CD4-positive, alpha-beta memory T cell (primary cell): ENCODE data around the gene CPLANE2. TPM values are rescaled to one million over a fixed set of nuclear protein-coding genes. Genes with fewer than 3 reads are reported as not detected.

ENCODE experiments used
- CTCF ChIA-PET: fragments of 350-600 bp; sonication (Branson Sonifier 250); formaldehyde crosslinking; loops from one replicate; lab custom pipeline; 2021; ENCODE audit warnings: inconsistent platforms; ENCODE audit not compliant: partially characterized antibody; lab: Charles Lee
- POLR2A ChIA-PET: fragments of 350-600 bp; sonication (Branson Sonifier 250); formaldehyde crosslinking; loops from one replicate; lab custom pipeline; 2021; ENCODE audit not compliant: partially characterized antibody; lab: Charles Lee
- DNase-seq, 5 donors: peaks; one replicate each; pipeline versions ENCODE4 v3.0.0 to v3.0.0-alpha.2; 2020 to 2022; ENCODE audit warnings: mixed read lengths in 1 of 5
- H3K27ac ChIP-seq: one replicate; pipeline ENCODE4 v1.7.0; 2013; ENCODE audit warnings: low read depth, low read length
- H3K27me3 ChIP-seq: 2 replicates; pipeline ENCODE4 v1.7.0; 2013; ENCODE audit warnings: mild to moderate bottlenecking, low read length, moderate library complexity; ENCODE audit not compliant: insufficient read depth
- H3K36me3 ChIP-seq: 2 replicates; pipeline ENCODE4 v1.7.0; 2013; ENCODE audit warnings: mild to moderate bottlenecking, low read length, moderate library complexity; ENCODE audit not compliant: insufficient read depth
- H3K4me1 ChIP-seq: 2 replicates; pipeline ENCODE4 v1.7.0; 2013; ENCODE audit warnings: mild to moderate bottlenecking, low read length, moderate library complexity; ENCODE audit not compliant: insufficient read depth
- H3K4me3 ChIP-seq, 2 donors: one replicate each; pipeline ENCODE4 v1.7.0; 2013; ENCODE audit warnings: low read length in 2 of 2, mild to moderate bottlenecking in 1 of 2
- H3K9me3 ChIP-seq, 2 donors: one replicate each; pipeline ENCODE4 v1.7.0; 2013; ENCODE audit warnings: low read length in 2 of 2, control low read depth in 1 of 2; ENCODE audit not compliant: control insufficient read depth in 1 of 2
- H3K27ac Mint-ChIP-seq, 7 donors: one replicate each; pipeline ENCODE4 v1.8.0; 2020 to 2021; ENCODE audit warnings: mixed read lengths in 7 of 7, mild to moderate bottlenecking in 6 of 7, inconsistent platforms in 3 of 7, moderate library complexity in 3 of 7
- H3K27me3 Mint-ChIP-seq, 2 donors: one replicate each; pipeline ENCODE4 v1.8.0; 2020 to 2021; ENCODE audit warnings: mixed read lengths in 2 of 2
- H3K36me3 Mint-ChIP-seq, 2 donors: one replicate each; pipeline ENCODE4 v1.8.0; 2020 to 2021; ENCODE audit warnings: mixed read lengths in 2 of 2, inconsistent platforms in 1 of 2, mild to moderate bottlenecking in 1 of 2
- H3K4me1 Mint-ChIP-seq, 4 donors: one replicate each; pipeline ENCODE4 v1.8.0; 2020 to 2021; ENCODE audit warnings: mixed read lengths in 4 of 4, mild to moderate bottlenecking in 1 of 4
- H3K4me3 Mint-ChIP-seq, 8 donors: one replicate each; pipeline ENCODE4 v1.8.0; 2020 to 2021; ENCODE audit warnings: mixed read lengths in 8 of 8, mild to moderate bottlenecking in 7 of 8, moderate library complexity in 6 of 8, inconsistent platforms in 3 of 8
- H3K9me3 Mint-ChIP-seq, 8 donors: one replicate each; pipeline ENCODE4 v1.8.0; 2020 to 2021; ENCODE audit warnings: mixed read lengths in 8 of 8, mild to moderate bottlenecking in 5 of 8, inconsistent platforms in 3 of 8, moderate library complexity in 1 of 8
- intact Hi-C: fragments of 100-400 bp; cut with micrococcal nuclease; formaldehyde crosslinking; loops from one replicate; pipeline ENCODE4 v1.15.1; 2023
- polyA plus RNA-seq, 2 donors: library from polyadenylated mRNA; unstranded; fragments of 300-500 nt; fragmentation: Illumina TruSeq; gene quantifications; one replicate each; pipeline ENCODE4 v1.2.3, GENCODE V29; 2021
- total RNA-seq, 2 experiments: library from RNA; stranded (reverse); gene quantifications; one replicate each; pipeline ENCODE4 v1.2.3, GENCODE V29; 2021

Gene CPLANE2
- total and polyA plus RNA-seq, 4 experiments from 2014 or later = 2.4 to 13.6 (median 7.5) TPM

DNA sequence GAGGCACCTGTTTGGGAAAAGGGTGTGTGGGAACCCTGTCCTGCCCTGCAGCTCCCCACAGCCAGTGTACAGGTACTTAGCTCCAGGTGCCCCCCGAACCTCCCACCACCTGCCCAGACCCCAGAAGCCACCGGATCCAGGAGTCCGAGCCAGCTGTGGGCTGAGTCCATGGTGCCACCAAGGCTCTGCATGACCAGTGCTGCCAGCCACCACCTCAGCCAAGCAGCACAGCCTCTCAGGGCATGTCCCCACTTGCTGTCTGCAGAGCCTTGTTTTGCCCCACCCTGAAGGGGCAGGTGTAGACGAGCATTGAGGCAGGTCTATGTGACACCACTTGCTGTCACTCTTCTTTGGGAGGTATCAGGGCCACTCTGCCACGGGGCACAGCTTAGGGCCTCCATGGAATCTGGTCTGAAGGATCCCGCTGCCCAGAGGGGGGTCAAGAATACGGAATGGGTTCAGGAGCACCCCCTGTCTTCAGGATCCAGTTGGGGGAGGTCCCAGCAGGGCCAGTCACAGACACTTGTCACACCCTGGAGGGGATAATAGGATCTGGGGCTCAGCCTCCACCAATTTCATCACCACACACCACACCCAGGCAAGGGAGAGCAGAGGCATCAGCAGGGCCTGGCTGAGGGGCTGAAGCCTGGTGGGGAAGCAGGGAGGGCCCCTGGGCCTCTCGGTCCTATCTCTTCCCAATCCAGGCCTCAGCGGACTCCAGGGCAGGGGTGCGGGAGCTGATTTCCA lies 52.3 kb downstream of the CPLANE2 start:
- H3K36me3 ChIP-seq = no peaks in the 10 kb centered on the region
- no peaks in the 10 kb centered on the region for H3K9me3 Mint-ChIP-seq
- no peak overlapping the region for H3K4me3 Mint-ChIP-seq
- no peak for DNase-seq
- H3K4me3 ChIP-seq = no peak overlapping the region
- ChIA-PET POLR2A (no interaction called here), CTCF (interaction anchor here (14.1 kb wide), 1 partner anchor 106 kb away, joined by 387 read pairs; the partner anchor contains the start of gene FAM131C)
- H3K36me3 Mint-ChIP-seq = no peaks in the 10 kb centered on the region
- H3K27ac Mint-ChIP-seq = no peak overlapping the region
- H3K4me1 ChIP-seq = peaks cover 5% of the 10 kb centered on the region
- intact Hi-C loops = no loop called here
- H3K27ac ChIP-seq = no peak overlapping the region
- H3K27me3 Mint-ChIP-seq = peaks cover 8% of the 10 kb centered on the region in 2 donors
- no peaks in the 10 kb centered on the region for H3K27me3 ChIP-seq
- H3K4me1 Mint-ChIP-seq = peaks cover 2 to 4% (median 3%) of the 10 kb centered on the region in 4 donors
- no peaks in the 10 kb centered on the region for H3K9me3 ChIP-seq

DNA sequence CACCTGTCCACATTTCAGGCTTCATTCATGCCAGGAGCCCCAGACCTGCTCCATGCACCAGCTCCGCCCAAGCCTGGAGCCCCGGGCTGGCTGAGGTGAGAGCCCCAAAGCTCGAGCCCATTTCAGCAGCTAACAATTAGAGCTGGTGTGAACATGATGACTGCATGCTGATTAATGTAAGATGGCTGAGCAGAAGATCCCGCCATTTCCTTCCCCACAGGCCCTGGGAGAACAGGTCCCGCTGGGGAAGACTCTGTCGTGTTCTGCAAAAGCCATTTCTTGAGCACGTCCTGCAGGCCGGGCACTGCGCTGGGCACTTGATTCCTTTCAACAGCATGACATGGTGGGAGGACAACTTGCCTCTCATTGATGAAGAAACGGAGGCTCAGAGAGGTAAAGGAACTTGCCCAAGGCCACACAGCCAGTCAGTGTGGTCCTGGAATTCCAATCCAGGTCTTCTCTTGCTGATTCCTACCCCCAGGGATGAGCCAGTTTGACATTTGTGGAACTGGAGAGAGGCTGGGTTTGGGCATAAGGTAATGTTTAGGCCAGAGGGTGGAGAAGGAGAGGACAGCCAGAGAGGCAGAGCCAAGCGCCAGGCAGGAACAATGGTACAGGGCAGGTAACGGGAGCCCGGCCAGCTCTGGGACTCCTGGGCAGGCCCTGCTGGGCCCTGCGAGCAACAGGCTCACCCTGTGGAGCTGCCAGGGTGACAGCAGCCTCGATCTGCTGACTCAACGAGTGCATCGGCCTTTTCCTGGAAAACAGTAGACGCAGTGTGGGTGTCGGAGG lies 53.0 kb downstream of the CPLANE2 start:
- H3K4me3 Mint-ChIP-seq = no peak overlapping the region
- DNase-seq = no peak
- no peak overlapping the region for H3K27ac Mint-ChIP-seq
- H3K36me3 Mint-ChIP-seq = no peaks in the 10 kb centered on the region
- Histone ChIP-seq H3K4me1 (peaks cover 5% of the 10 kb centered on the region), H3K4me3 (no peak overlapping the region), H3K9me3 (no peaks in the 10 kb centered on the region), H3K27me3 (no peaks in the 10 kb centered on the region), H3K36me3 (no peaks in the 10 kb centered on the region), H3K27ac (no peak overlapping the region)
- intact Hi-C loops = no loop called here
- ChIA-PET CTCF (interaction anchor here (14.1 kb wide), 1 partner anchor 105 kb away, joined by 387 read pairs; the partner anchor contains the start of gene FAM131C), POLR2A (no interaction called here)
- no peaks in the 10 kb centered on the region for H3K9me3 Mint-ChIP-seq
- peaks cover 4 to 6% of the 10 kb centered on the region in 2 donors for H3K27me3 Mint-ChIP-seq
- H3K4me1 Mint-ChIP-seq = peaks cover 0 to 4% (median 3%) of the 10 kb centered on the region in 4 donors

DNA sequence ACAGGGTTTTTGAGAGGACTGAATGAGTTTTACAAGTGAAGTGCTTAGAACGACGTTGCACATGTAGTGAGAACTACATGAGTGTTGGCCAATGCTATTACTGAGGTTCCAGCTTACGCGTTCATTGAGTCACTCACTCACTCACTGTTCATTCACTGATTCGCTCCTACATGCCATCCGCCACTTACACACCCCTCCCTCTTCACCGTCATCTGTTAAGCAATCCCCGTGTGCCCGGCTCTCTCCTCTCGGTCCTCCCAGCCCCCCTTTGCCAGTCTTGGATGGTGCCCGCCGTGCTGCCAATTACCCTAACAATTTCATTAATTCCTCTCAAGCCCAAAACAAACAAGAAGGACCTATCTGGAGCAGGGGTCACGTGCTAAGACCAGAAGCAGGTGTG lies 53.8 kb downstream of the CPLANE2 start:
- CTCF ChIA-PET = interaction anchor here (14.1 kb wide), 1 partner anchor 104 kb away, joined by 387 read pairs; the partner anchor contains the start of gene FAM131C
- H3K36me3 ChIP-seq = no peaks in the 10 kb centered on the region
- Mint-ChIP-seq H3K9me3 (no peaks in the 10 kb centered on the region), H3K36me3 (no peaks in the 10 kb centered on the region), H3K4me1 (peaks cover 0 to 4% (median 3%) of the 10 kb centered on the region in 4 donors), H3K27ac (no peak overlapping the region), H3K4me3 (no peak overlapping the region), H3K27me3 (peaks cover 0 to 4% of the 10 kb centered on the region in 2 donors)
- intact Hi-C loops = no loop called here
- H3K4me1 ChIP-seq = peaks cover 5% of the 10 kb centered on the region
- no peaks in the 10 kb centered on the region for H3K9me3 ChIP-seq
- H3K27ac ChIP-seq = no peak overlapping the region
- H3K27me3 ChIP-seq = no peaks in the 10 kb centered on the region
- POLR2A ChIA-PET = interaction anchor here (0.6 kb wide), 1 partner anchor 111 kb away, joined by 3 read pairs; no protein-coding TSS in a partner anchor
- no peak for DNase-seq
- no peak overlapping the region for H3K4me3 ChIP-seq

DNA sequence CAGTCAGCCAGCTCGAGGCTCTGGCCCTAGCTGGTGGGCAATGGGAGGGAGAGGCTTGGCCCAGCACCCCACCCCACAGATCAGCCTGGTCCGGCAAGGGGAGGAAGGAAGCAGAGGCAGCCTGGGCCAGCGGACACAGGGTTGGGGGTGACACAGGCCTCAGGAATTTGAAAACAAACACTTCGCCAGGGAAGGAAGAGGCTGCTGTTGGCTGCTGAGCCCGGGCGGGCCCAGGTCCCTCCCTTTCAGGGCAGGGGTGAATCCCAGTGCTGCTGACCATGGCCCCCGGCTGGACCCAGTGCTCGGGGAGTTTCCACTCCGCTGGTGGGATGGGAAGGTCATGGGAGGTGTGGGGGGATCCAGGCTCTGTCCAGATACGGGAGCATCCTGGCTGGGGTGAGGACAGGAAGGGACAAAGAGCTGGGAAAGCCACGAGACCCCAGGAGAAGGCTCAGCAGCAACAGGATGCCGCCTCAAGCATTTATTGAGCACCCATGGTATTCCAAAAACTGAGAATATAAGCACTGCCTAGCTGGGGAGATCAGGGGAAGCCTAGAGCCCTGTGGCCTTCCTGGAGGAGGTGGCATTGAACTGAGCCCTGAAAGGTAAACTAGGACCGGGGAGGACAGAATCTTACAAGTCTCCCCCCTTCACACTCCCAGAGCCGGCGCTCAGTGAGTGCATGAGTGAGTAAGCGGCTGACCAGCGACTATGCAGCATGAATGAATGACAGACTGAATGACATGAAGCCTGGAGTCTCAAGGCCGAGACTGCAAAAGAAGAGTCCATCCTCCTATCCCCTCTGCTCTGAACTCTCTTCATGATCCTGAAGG lies 54.9 kb downstream of the CPLANE2 start:
- Histone ChIP-seq H3K36me3 (no peaks in the 10 kb centered on the region), H3K9me3 (no peaks in the 10 kb centered on the region), H3K4me3 (no peak overlapping the region), H3K27me3 (no peaks in the 10 kb centered on the region), H3K4me1 (no peaks in the 10 kb centered on the region), H3K27ac (no peak overlapping the region)
- H3K27ac Mint-ChIP-seq = no peak overlapping the region
- no peaks in the 10 kb centered on the region for H3K36me3 Mint-ChIP-seq
- CTCF ChIA-PET = interaction anchor here (1.1 to 14.1 kb wide), 2 partner anchors 63 to 103 kb away, joined by 5 to 387 read pairs; partner anchors contain the start of gene FAM131C
- intact Hi-C loops = no loop called here
- peaks cover 0 to 4% of the 10 kb centered on the region in 2 donors for H3K27me3 Mint-ChIP-seq
- no peaks in the 10 kb centered on the region for H3K4me1 Mint-ChIP-seq
- POLR2A ChIA-PET = interaction anchor here (0.6 to 1.0 kb wide), 2 partner anchors 27 to 112 kb away, joined by 3 to 4 read pairs; no protein-coding TSS in a partner anchor
- H3K9me3 Mint-ChIP-seq = no peaks in the 10 kb centered on the region
- no peak for DNase-seq
- no peak overlapping the region for H3K4me3 Mint-ChIP-seq

Other genes with a start within 250 kb of the CPLANE2 start
- gene SRARP, start 232.9 kb downstream of the CPLANE2 start, total RNA-seq = not detected
- gene SRARP, start 232.9 kb downstream of the CPLANE2 start, polyA plus RNA-seq = not detected
- gene HSPB7, start 219.1 kb downstream of the CPLANE2 start, total RNA-seq = not detected
- gene HSPB7, start 219.1 kb downstream of the CPLANE2 start, polyA plus RNA-seq = not detected
- gene CLCNKA, start 215.1 kb downstream of the CPLANE2 start, total RNA-seq = not detected
- gene CLCNKA, start 215.1 kb downstream of the CPLANE2 start, polyA plus RNA-seq = not detected
- gene CLCNKB, start 193.4 kb downstream of the CPLANE2 start, total RNA-seq = not detected
- gene CLCNKB, start 193.4 kb downstream of the CPLANE2 start, polyA plus RNA-seq = not detected
- not detected for gene FAM131C, start 163.5 kb downstream of the CPLANE2 start, total RNA-seq
- gene FAM131C, start 163.5 kb downstream of the CPLANE2 start, polyA plus RNA-seq = under 1 TPM in 1 of 2 donors, not detected in 1; 0.11 TPM
- not detected for gene EPHA2, start 81.1 kb downstream of the CPLANE2 start, total RNA-seq
- gene EPHA2, start 81.1 kb downstream of the CPLANE2 start, polyA plus RNA-seq = not detected
- 10 to 100 TPM; 13.1 to 16.7 TPM for gene ARHGEF19, start 24.5 kb downstream of the CPLANE2 start, total RNA-seq
- gene ARHGEF19, start 24.5 kb downstream of the CPLANE2 start, polyA plus RNA-seq = 10 to 100 TPM in 1 of 2 donors, 1 to 10 TPM in 1; 7.6 to 11.2 TPM
- gene FBXO42, start 115.3 kb upstream of the CPLANE2 start, total RNA-seq = 10 to 100 TPM; 21.6 to 25.6 TPM
- 10 to 100 TPM; 18.2 to 22.7 TPM for gene FBXO42, start 115.3 kb upstream of the CPLANE2 start, polyA plus RNA-seq
- gene SZRD1, start 130.1 kb upstream of the CPLANE2 start, total RNA-seq = 10 to 100 TPM; 79.1 to 81.0 TPM
- 10 to 100 TPM; 41.6 to 56.7 TPM for gene SZRD1, start 130.1 kb upstream of the CPLANE2 start, polyA plus RNA-seq
- gene SPATA21, start 200.2 kb upstream of the CPLANE2 start, total RNA-seq = not detected
- gene SPATA21, start 200.2 kb upstream of the CPLANE2 start, polyA plus RNA-seq = not detected
- gene NECAP2, start 203.5 kb upstream of the CPLANE2 start, total RNA-seq = 100 to 1,000 TPM; 154 to 165 TPM
- gene NECAP2, start 203.5 kb upstream of the CPLANE2 start, polyA plus RNA-seq = 100 to 1,000 TPM; 243 to 341 TPM